ENCODE results near the gene CHTF18. TPM values are rescaled to one million over a fixed set of nuclear protein-coding genes. Genes with fewer than 3 reads are reported as not detected.

The CHTF18 gene
- total RNA-seq, 4 donors from 2014 or later, result 2.8 to 10.7 (median 4.6) TPM

DNA sequence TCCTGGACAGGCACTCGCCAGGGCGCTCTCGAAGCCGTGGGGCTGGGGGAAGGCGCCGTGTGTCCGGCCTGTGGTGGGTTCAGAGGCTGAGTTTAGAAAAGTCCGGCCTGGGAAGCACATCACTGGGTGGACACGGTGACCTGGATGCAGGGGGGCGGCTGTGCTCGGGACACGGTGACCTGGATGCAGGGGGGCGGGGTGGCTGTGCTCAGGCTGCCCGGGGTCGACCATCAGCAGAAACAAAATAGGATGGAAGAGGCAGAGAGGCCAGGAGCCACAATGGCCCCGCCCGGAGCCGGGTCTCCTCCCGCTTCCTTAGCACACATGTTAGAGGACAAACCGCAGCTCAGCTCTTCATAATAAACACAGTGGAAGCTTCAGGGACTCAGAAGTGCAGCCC is 55.4 kb downstream of the CHTF18 start:
- TF ChIP-seq, protein P1, sequence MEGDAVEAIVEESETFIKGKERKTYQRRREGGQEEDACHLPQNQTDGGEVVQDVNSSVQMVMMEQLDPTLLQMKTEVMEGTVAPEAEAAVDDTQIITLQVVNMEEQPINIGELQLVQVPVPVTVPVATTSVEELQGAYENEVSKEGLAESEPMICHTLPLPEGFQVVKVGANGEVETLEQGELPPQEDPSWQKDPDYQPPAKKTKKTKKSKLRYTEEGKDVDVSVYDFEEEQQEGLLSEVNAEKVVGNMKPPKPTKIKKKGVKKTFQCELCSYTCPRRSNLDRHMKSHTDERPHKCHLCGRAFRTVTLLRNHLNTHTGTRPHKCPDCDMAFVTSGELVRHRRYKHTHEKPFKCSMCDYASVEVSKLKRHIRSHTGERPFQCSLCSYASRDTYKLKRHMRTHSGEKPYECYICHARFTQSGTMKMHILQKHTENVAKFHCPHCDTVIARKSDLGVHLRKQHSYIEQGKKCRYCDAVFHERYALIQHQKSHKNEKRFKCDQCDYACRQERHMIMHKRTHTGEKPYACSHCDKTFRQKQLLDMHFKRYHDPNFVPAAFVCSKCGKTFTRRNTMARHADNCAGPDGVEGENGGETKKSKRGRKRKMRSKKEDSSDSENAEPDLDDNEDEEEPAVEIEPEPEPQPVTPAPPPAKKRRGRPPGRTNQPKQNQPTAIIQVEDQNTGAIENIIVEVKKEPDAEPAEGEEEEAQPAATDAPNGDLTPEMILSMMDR (IDR thresholded peaks at IDR 0.05), result no peak
- no peak for DNase-seq (ENCODE audit: low spot score)
- ATAC-seq (ENCODE audit: low FRiP score), result no peak

DNA sequence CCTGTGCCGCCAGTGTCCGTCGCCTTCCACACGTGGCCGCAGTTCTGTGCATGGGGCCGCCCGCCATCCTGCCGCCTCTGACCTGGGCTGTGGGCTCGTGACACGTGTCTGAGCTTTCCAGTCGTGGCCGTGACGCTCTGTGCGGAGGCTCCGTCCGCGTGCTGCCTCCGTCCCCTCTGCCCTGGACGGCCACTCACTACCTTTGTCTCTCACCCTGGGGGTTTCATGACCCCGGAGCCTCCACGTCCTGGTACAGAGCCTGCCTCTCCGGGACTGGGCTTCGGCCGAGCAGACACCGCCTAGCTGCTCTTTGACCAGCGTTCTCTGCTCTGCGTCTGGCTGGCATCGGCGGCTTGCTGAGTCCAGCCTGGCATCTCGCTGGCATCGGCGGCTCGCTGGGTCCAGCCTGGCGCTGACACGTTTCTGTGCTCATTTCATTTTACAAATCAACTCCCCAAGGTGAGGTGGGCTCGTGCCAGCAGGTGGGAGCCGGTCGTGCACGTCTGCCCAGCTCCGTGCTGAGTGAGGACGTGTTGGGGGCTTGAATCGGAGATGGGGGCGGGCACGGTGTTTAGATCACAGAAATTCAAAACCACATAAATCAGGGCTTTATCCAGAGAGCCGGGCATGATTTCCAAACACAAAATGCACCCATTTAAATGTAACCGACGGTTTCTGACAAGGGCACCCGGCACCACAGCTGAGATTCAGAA is 56.4 kb downstream of the CHTF18 start:
- TF ChIP-seq, protein P1 (IDR thresholded peaks at IDR 0.05), result no peak
- DNase-seq (ENCODE audit: low spot score), result no peak
- ATAC-seq (ENCODE audit: low FRiP score), result no peak

DNA sequence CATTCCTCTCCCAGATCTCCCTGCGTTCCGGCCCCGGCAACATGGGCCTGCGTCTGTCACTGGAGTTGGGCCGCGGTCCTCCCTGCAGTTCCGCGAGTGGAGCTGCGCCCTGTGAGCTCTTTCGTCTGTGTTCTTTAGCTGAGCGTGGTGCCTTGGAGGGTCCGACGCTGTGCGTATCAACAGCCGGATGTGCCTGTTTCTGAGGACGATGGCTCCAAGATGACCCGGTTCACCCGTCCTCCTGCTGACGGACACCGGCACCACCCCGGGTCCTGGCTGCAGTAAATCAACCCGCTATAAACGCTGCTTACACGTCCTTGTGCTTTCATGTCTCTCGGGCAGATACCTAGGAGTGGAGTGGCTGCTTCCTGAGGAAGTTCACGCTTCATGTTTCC is 56.9 kb downstream of the CHTF18 start:
- TF ChIP-seq, protein P1 (IDR thresholded peaks at IDR 0.05), result no peak
- no peak for DNase-seq (ENCODE audit: low spot score)
- ATAC-seq (ENCODE audit: low FRiP score), result no peak

DNA sequence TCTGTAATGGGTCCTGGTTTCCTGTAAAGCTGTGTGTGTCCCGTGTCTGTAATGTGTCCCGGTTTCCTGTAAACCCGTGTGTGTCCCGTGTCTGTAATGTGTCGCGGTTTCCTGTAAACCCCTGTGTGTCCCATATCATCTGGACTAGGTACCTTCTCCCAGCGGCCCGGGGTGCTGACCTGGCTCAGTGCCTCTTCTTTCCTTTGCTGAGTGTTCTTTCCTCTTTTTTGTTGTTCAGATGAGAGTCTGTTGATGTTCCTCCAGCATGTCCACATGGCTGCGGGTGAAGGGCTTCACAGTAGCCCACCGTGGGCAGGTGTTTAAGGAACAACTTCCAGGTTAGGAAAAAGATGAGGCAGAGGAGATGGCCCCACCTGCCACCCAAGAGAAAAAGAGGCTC is 58.7 kb downstream of the CHTF18 start:
- TF ChIP-seq, protein P1 (IDR thresholded peaks at IDR 0.05), result no peak
- DNase-seq (ENCODE audit: low spot score) (no peak), ATAC-seq (ENCODE audit: low FRiP score) (no peak)

Small RNA genes within 50 kb of the gene (small RNA-seq; reads per million reads assigned to genes)
- gene MIR662, result not detected

Other genes with a start within 250 kb of the CHTF18 start
- under 1 TPM in 1 of 4 donors, not detected in 3; 0.19 TPM for gene PRR35, start 228.2 kb upstream of the CHTF18 start, total RNA-seq
- 1 to 10 TPM in 3 of 4 donors, under 1 TPM in 1; 0.24 to 5.5 (median 1.2) TPM for gene NHLRC4, start 221.6 kb upstream of the CHTF18 start, total RNA-seq
- 10 to 100 TPM; 22.0 to 25.1 (median 23.8) TPM for gene PIGQ, start 218.7 kb upstream of the CHTF18 start, total RNA-seq
- 10 to 100 TPM; 11.6 to 20.6 (median 14.8) TPM for gene RAB40C, start 198.6 kb upstream of the CHTF18 start, total RNA-seq
- under 1 TPM in 3 of 4 donors, not detected in 1; 0.19 to 0.63 (median 0.25) TPM for gene WFIKKN1, start 157.6 kb upstream of the CHTF18 start, total RNA-seq
- 100 to 1,000 TPM in 3 of 4 donors, 10 to 100 TPM in 1; 75.7 to 155 (median 111) TPM for gene METTL26, start 152.3 kb upstream of the CHTF18 start, total RNA-seq
- 10 to 100 TPM; 33.3 to 54.7 (median 41.3) TPM for gene MCRIP2, start 146.8 kb upstream of the CHTF18 start, total RNA-seq
- gene WDR90, start 139.3 kb upstream of the CHTF18 start, total RNA-seq, result 10 to 100 TPM in 3 of 4 donors, 1 to 10 TPM in 1; 7.0 to 25.1 (median 21.2) TPM
- gene RHOT2, start 120.5 kb upstream of the CHTF18 start, total RNA-seq, result 10 to 100 TPM; 38.8 to 86.9 (median 61.5) TPM
- gene RHBDL1, start 112.9 kb upstream of the CHTF18 start, total RNA-seq, result 1 to 10 TPM in 1 of 4 donors, under 1 TPM in 2, not detected in 1; 0.44 to 1.0 (median 0.96) TPM
- gene STUB1, start 108.2 kb upstream of the CHTF18 start, total RNA-seq, result 100 to 1,000 TPM; 119 to 161 (median 128) TPM
- gene JMJD8, start 104.3 kb upstream of the CHTF18 start, total RNA-seq, result 10 to 100 TPM; 65.8 to 79.6 (median 71.8) TPM
- 1 to 10 TPM; 6.7 to 8.7 (median 6.9) TPM for gene WDR24, start 98.2 kb upstream of the CHTF18 start, total RNA-seq
- under 1 TPM in 3 of 4 donors, not detected in 1; 0.48 to 0.75 (median 0.56) TPM for gene FBXL16, start 82.8 kb upstream of the CHTF18 start, total RNA-seq
- gene METRN, start 73.5 kb upstream of the CHTF18 start, total RNA-seq, result 10 to 100 TPM; 13.6 to 31.2 (median 20.5) TPM
- gene ANTKMT, start 67.5 kb upstream of the CHTF18 start, total RNA-seq, result 10 to 100 TPM; 21.9 to 45.4 (median 36.2) TPM
- gene CCDC78, start 62.2 kb upstream of the CHTF18 start, total RNA-seq, result 1 to 10 TPM in 2 of 4 donors, under 1 TPM in 2; 0.72 to 2.4 (median 1.5) TPM
- 1 to 10 TPM in 3 of 4 donors, under 1 TPM in 1; 0.79 to 7.3 (median 4.6) TPM for gene HAGHL, start 61.5 kb upstream of the CHTF18 start, total RNA-seq
- 10 to 100 TPM; 17.6 to 26.8 (median 22.1) TPM for gene CIAO3, start 47.6 kb upstream of the CHTF18 start, total RNA-seq
- gene MSLN, start 27.9 kb upstream of the CHTF18 start, total RNA-seq, result 100 to 1,000 TPM in 2 of 4 donors, 10 to 100 TPM in 1, 1 to 10 TPM in 1; 1.1 to 355 (median 129) TPM
- gene RPUSD1, start 239 bp upstream of the CHTF18 start, total RNA-seq, result 10 to 100 TPM in 3 of 4 donors, 1 to 10 TPM in 1; 9.6 to 20.9 (median 13.7) TPM
- not detected for gene GNG13, start 12.1 kb downstream of the CHTF18 start, total RNA-seq
- gene LMF1, start 182.4 kb downstream of the CHTF18 start, total RNA-seq, result 10 to 100 TPM; 14.9 to 33.7 (median 27.1) TPM
- 1 to 10 TPM in 3 of 4 donors, under 1 TPM in 1; 0.19 to 2.9 (median 1.2) TPM for gene SOX8, start 193.2 kb downstream of the CHTF18 start, total RNA-seq